CD14-positive monocyte (primary cell): ENCODE results near the gene TBX2. TPM values are rescaled to one million over a fixed set of nuclear protein-coding genes. Genes with fewer than 3 reads are reported as not detected.

Experiments
- DNase-seq, 3 donors: peaks; one replicate each; pipeline ENCODE4 v3.0.0-alpha.2; 2011 to 2022
- H2AFZ ChIP-seq: 2 replicates; pipeline ENCODE4 v1.6.0; 2012; ENCODE audit warnings: mild to moderate bottlenecking, low read depth, low read length, inconsistent platforms; ENCODE audit not compliant: insufficient read depth, poor library complexity, severe bottlenecking
- H3K27ac ChIP-seq, 2 donors: 1 replicate in 1 of 2; 2 replicates in 1 of 2; pipeline ENCODE4 v1.5.1; 2012 to 2013; ENCODE audit warnings: low read length in 2 of 2, control low read depth in 1 of 2, inconsistent platforms in 1 of 2, low read depth in 1 of 2, mild to moderate bottlenecking in 1 of 2
- H3K27me3 ChIP-seq, 2 donors: one replicate each; pipeline versions ENCODE4 v1.6.0 to v1.6.1; 2011 to 2013; ENCODE audit warnings: low read length in 2 of 2; ENCODE audit not compliant: control insufficient read depth in 2 of 2, insufficient read depth in 2 of 2
- H3K36me3 ChIP-seq, 2 donors: replicated peaks in 1 of 2; 1 replicate in 1 of 2; 2 replicates in 1 of 2; pipeline versions ENCODE4 v1.5.1 to v1.6.1; 2012 to 2013; ENCODE audit warnings: low read length in 2 of 2, control low read depth in 1 of 2, inconsistent platforms in 1 of 2, mild to moderate bottlenecking in 1 of 2; ENCODE audit not compliant: insufficient read depth in 2 of 2, control insufficient read depth in 1 of 2
- H3K4me1 ChIP-seq, 2 donors: 1 replicate in 1 of 2; 2 replicates in 1 of 2; pipeline versions ENCODE4 v1.5.1 to v1.6.1; 2012 to 2013; ENCODE audit warnings: low read length in 2 of 2, control low read depth in 1 of 2, inconsistent platforms in 1 of 2, mild to moderate bottlenecking in 1 of 2, moderate library complexity in 1 of 2; ENCODE audit not compliant: insufficient read depth in 2 of 2, control insufficient read depth in 1 of 2
- H3K4me2 ChIP-seq: replicated peaks from 2 replicates; pipeline ENCODE3; 2012; ENCODE audit warnings: low read length, moderate library complexity, mild to moderate bottlenecking; ENCODE audit not compliant: poor library complexity, severe bottlenecking; ENCODE audit errors: extremely low read depth
- H3K4me3 ChIP-seq, 3 experiments: fragments of 200-600 bp in 1 of 3; sonication (generic) in 1 of 3; replicated peaks in 1 of 3; 1 replicate in 2 of 3; 2 replicates in 1 of 3; pipeline ENCODE4 v1.5.1; 2011 to 2013; ENCODE audit warnings: low read length in 3 of 3, mild to moderate bottlenecking in 3 of 3, control low read depth in 2 of 3, low read depth in 2 of 3, inconsistent platforms in 1 of 3, moderate library complexity in 1 of 3
- H3K79me2 ChIP-seq: 2 replicates; pipeline ENCODE4 v1.6.0; 2012; ENCODE audit warnings: mild to moderate bottlenecking, control low read depth, inconsistent platforms, low read length, moderate library complexity; ENCODE audit not compliant: insufficient read depth
- H3K9ac ChIP-seq: 2 replicates; pipeline ENCODE4 v1.6.0; 2017; ENCODE audit warnings: low read length, mild to moderate bottlenecking; ENCODE audit not compliant: insufficient read depth, poor library complexity, severe bottlenecking
- H3K9me3 ChIP-seq, 2 donors: replicated peaks in 1 of 2; 1 replicate in 1 of 2; 2 replicates in 1 of 2; pipeline versions ENCODE4 v1.5.1 to v1.6.1; 2012 to 2013; ENCODE audit warnings: low read length in 2 of 2, control low read depth in 1 of 2; ENCODE audit not compliant: control insufficient read depth in 1 of 2, insufficient read depth in 1 of 2
- H4K20me1 ChIP-seq: 2 replicates; pipeline ENCODE4 v1.6.0; 2012; ENCODE audit warnings: mild to moderate bottlenecking, low read length, control low read depth, moderate library complexity; ENCODE audit not compliant: insufficient read depth
- H3K27ac Mint-ChIP-seq, 7 donors: one replicate each; pipeline ENCODE4 v1.8.0; 2020; ENCODE audit warnings: mild to moderate bottlenecking in 7 of 7, mixed read lengths in 7 of 7, moderate library complexity in 6 of 7, inconsistent platforms in 2 of 7
- H3K27me3 Mint-ChIP-seq, 3 donors: one replicate each; pipeline ENCODE4 v1.8.0; 2021 to 2022; ENCODE audit warnings: low read depth in 3 of 3, mild to moderate bottlenecking in 3 of 3, mixed read lengths in 3 of 3, moderate library complexity in 3 of 3, inconsistent platforms in 1 of 3
- H3K36me3 Mint-ChIP-seq, 2 donors: one replicate each; pipeline ENCODE4 v1.8.0; 2020; ENCODE audit warnings: mixed read lengths in 2 of 2, inconsistent platforms in 1 of 2, mild to moderate bottlenecking in 1 of 2
- H3K4me1 Mint-ChIP-seq: one replicate; pipeline ENCODE4 v1.8.0; 2020; ENCODE audit warnings: mild to moderate bottlenecking, mixed read lengths
- H3K4me3 Mint-ChIP-seq, 2 donors: one replicate each; pipeline ENCODE4 v1.8.0; 2020; ENCODE audit warnings: mild to moderate bottlenecking in 2 of 2, mixed read lengths in 2 of 2, moderate library complexity in 1 of 2
- H3K9me3 Mint-ChIP-seq, 7 donors: one replicate each; pipeline ENCODE4 v1.8.0; 2020 to 2022; ENCODE audit warnings: mixed read lengths in 7 of 7, mild to moderate bottlenecking in 6 of 7, moderate library complexity in 6 of 7, inconsistent platforms in 2 of 7
- WGBS: methylation state at CpG from one replicate; pipeline ENCODE4 v1.1.5; 2013; ENCODE audit warnings: missing lambda C conversion rate; ENCODE audit not compliant: insufficient coverage; 5-methylcytosine and 5-hydroxymethylcytosine counted together
- intact Hi-C, 2 donors: fragments of 100-400 bp; cut with micrococcal nuclease; formaldehyde crosslinking; loops; one replicate each; pipeline versions ENCODE4 v1.15.0 to v1.15.1; 2023
- polyA plus RNA-seq, 3 donors: library from polyadenylated mRNA; depleted of rRNA in 1 of 3; unstranded in 2 of 3; stranded (reverse) in 1 of 3; fragments of 300-500 nt in 2 of 3; fragments of >200 nt in 1 of 3; fragmentation: Illumina TruSeq in 2 of 3; gene quantifications; 1 replicate in 2 of 3; 2 replicates in 1 of 3; pipeline ENCODE4 v1.2.3, GENCODE V29; 2012 to 2021
- TF ChIP-seq, protein P1 (sequence below): fragments of 200-600 bp; IDR thresholded peaks from one replicate; pipeline ENCODE4 v1.8.0; 2022; ENCODE audit warnings: antibody characterized with exemption, mild to moderate bottlenecking

The TBX2 gene
- polyA plus RNA-seq, 3 donors: 0.03 TPM; not detected in 2

DNA sequence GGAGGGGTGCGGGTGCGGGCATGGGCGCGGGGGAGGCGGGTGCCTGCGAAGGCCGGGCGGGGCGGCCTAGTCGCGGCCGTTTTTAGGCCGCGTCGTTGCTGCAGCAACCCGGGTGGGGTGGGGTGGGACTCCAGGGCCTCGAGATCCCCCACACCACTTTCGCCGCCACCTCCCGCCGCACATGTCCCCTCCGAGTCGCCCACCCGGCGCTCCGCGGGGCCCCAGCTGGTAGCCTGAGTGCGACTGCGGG is 11.3 kb downstream of the TBX2 start:
- intact Hi-C loops: loop anchor here (5.0 to 10.0 kb wide), 2 partner anchors 144 to 426 kb away; no protein-coding TSS in a partner anchor
- H3K4me3 ChIP-seq: peak overlapping the region; percentile 47 to 82 (median 58)
- DNase-seq: no peak
- no peaks in the 10 kb centered on the region for H3K36me3 ChIP-seq
- peaks cover 63 to 96% (median 77%) of the 10 kb centered on the region in 3 donors for H3K27me3 Mint-ChIP-seq
- peaks cover 5% of the 10 kb centered on the region for H4K20me1 ChIP-seq
- H3K27me3 ChIP-seq: peaks cover 68 to 93% of the 10 kb centered on the region in 2 donors
- no peak overlapping the region for H3K27ac ChIP-seq
- H3K79me2 ChIP-seq: no peaks in the 10 kb centered on the region
- H2AFZ ChIP-seq: peak overlapping the region; percentile 97
- H3K36me3 Mint-ChIP-seq: peaks cover 7 to 8% of the 10 kb centered on the region in 2 donors
- peak overlapping the region; percentile 99 for H3K4me2 ChIP-seq
- H3K27ac Mint-ChIP-seq: no peak overlapping the region
- WGBS: under 1% methylated on average over 16 of the region's 29 CpGs
- peaks cover 0 to 41% (median 18%) of the 10 kb centered on the region in 7 donors for H3K9me3 Mint-ChIP-seq
- H3K4me3 Mint-ChIP-seq: peak overlapping the region; percentile 77 to 89
- H3K4me1 Mint-ChIP-seq: peaks cover 18% of the 10 kb centered on the region
- TF ChIP-seq, protein P1, sequence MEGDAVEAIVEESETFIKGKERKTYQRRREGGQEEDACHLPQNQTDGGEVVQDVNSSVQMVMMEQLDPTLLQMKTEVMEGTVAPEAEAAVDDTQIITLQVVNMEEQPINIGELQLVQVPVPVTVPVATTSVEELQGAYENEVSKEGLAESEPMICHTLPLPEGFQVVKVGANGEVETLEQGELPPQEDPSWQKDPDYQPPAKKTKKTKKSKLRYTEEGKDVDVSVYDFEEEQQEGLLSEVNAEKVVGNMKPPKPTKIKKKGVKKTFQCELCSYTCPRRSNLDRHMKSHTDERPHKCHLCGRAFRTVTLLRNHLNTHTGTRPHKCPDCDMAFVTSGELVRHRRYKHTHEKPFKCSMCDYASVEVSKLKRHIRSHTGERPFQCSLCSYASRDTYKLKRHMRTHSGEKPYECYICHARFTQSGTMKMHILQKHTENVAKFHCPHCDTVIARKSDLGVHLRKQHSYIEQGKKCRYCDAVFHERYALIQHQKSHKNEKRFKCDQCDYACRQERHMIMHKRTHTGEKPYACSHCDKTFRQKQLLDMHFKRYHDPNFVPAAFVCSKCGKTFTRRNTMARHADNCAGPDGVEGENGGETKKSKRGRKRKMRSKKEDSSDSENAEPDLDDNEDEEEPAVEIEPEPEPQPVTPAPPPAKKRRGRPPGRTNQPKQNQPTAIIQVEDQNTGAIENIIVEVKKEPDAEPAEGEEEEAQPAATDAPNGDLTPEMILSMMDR: peak; percentile 66
- H3K4me1 ChIP-seq: peaks cover 38 to 43% of the 10 kb centered on the region in 2 donors
- peaks cover 16 to 20% of the 10 kb centered on the region in 2 donors for H3K9me3 ChIP-seq
- peak overlapping the region; percentile 59 for H3K9ac ChIP-seq

DNA sequence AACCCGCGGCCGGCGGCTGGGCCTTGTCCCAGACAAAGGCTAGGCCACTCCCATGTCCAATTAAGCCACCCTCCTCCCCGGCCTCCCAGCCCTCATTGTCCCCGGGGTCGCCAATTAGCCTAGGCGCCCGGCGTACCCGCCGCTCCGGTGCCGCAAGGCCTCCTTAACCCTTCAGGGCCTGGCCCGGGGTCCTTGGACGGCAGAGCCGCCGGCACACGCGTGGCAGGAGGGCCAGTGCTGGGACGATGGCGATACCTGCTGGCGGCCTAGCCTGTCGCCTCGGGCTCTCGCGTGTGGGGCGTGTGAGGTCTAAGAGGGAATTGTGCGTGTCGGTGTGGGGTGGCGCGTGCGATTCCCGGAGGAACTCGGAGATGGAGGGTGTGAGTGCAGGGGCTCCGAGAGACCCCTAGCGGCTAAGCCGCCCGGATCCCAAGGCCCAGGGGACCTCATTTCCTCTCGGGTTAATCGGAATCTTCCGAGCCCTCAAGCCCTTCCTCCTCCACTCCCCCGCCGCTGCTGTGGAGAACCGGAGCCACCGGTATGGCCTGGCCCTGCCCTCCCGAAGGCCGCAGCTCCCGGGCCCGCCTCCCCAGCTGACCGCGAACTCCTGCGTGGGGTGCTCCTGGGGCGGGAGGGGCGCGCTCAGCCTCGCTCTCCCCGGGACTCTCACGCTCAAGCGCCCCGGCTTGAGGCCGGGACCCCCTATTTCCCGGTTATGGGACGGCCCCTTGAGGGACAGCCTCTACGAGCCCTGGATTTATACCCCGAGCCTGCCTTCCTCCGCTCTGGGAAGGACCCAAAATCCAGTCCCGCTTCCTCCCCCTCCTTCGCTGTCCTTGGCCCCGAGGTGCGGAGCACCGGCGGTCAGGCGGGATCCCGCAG is 11.9 kb downstream of the TBX2 start:
- intact Hi-C loops: loop anchor here (5.0 to 10.0 kb wide), 2 partner anchors 143 to 426 kb away; no protein-coding TSS in a partner anchor
- Mint-ChIP-seq H3K4me3 (peak overlapping the region; percentile 77 to 89), H3K27me3 (peaks cover 60 to 95% (median 71%) of the 10 kb centered on the region in 3 donors), H3K27ac (no peak overlapping the region), H3K9me3 (peaks cover 0 to 41% (median 18%) of the 10 kb centered on the region in 7 donors), H3K36me3 (peaks cover 7 to 10% of the 10 kb centered on the region in 2 donors), H3K4me1 (peaks cover 18% of the 10 kb centered on the region)
- DNase-seq: peak in 2 of 3 donors; percentile 8 to 19
- 1% methylated on average over 63 of the region's 75 CpGs for WGBS
- peaks cover 16% of the 10 kb centered on the region in 2 donors for H3K9me3 ChIP-seq
- TF ChIP-seq, protein P1: no peak
- no peak overlapping the region for H3K27ac ChIP-seq
- peak overlapping the region; percentile 97 for H2AFZ ChIP-seq
- peaks cover 38 to 46% of the 10 kb centered on the region in 2 donors for H3K4me1 ChIP-seq
- H3K4me3 ChIP-seq: peak overlapping the region; percentile 47 to 82 (median 58)
- H3K4me2 ChIP-seq: peak overlapping the region; percentile 99
- no peaks in the 10 kb centered on the region for H3K36me3 ChIP-seq
- peaks cover 5% of the 10 kb centered on the region for H4K20me1 ChIP-seq
- no peaks in the 10 kb centered on the region for H3K79me2 ChIP-seq
- peak overlapping the region; percentile 59 for H3K9ac ChIP-seq
- H3K27me3 ChIP-seq: peaks cover 63 to 92% of the 10 kb centered on the region in 2 donors
